ENCODE measurements around the gene BTLA.
"Not testable (repeated sequence)": the region's sequence is repeated elsewhere in the genome, so short reads cannot be mapped to it uniquely, and the experiment has no call there.

Gene BTLA

GRCh38 chr3:112464264-112464663, 35.0 kb downstream of the BTLA start:
- H3K27ac ChIP-seq = peak overlapping the region in 8 of 11 experiments; percentile 1 to 54 (median 43); a peak in 11 of 22 replicates
- H3K4me2 ChIP-seq = peak overlapping the region; percentile 55 to 80 (median 71)
- H3K4me3 ChIP-seq = peak overlapping the region in 1 of 10 experiments; percentile 4; a peak in 1 of 20 replicates
- no peaks in the 10 kb centered on the region for H3K27me3 ChIP-seq
- peaks cover 6 to 16% (median 8%) of the 10 kb centered on the region in 11 experiments; a peak in 16 of 22 replicates for H3K9me3 ChIP-seq (replicated peaks in 1 of 11)
- TF ChIP-seq Cebpa-rat (IDR thresholded peaks at IDR 0.05) = no peak
- peaks cover 22 to 67% (median 48%) of the 10 kb centered on the region in 10 experiments for H3K4me1 ChIP-seq
- no peaks in the 10 kb centered on the region for H3K36me3 ChIP-seq
- no peaks in the 10 kb centered on the region for H4K20me1 ChIP-seq
- peak overlapping the region in 2 of 11 experiments; percentile 2 to 18; a peak in 2 of 22 replicates for H3K9ac ChIP-seq

GRCh38 chr3:112463250-112463649, 36.0 kb downstream of the BTLA start:
- Histone ChIP-seq H3K4me2 (peak overlapping the region in 10 of 11 experiments; percentile 43 to 80 (median 70); a peak in 18 of 22 replicates), H3K36me3 (no peaks in the 10 kb centered on the region), H4K20me1 (no peaks in the 10 kb centered on the region), H3K4me1 (peaks cover 22 to 66% (median 48%) of the 10 kb centered on the region in 10 experiments), H3K27ac (peak overlapping the region in 7 of 11 experiments; percentile 1 to 54 (median 49); a peak in 8 of 22 replicates), H3K4me3 (no peak overlapping the region), H3K27me3 (no peaks in the 10 kb centered on the region), H3K9me3 (replicated peaks in 1 of 11) (peaks cover 6 to 16% (median 8%) of the 10 kb centered on the region in 11 experiments; a peak in 16 of 22 replicates), H3K9ac (no peak overlapping the region)
- no peak for TF ChIP-seq Cebpa-rat (IDR thresholded peaks at IDR 0.05)

GRCh38 chr3:112461787-112462186, 37.5 kb downstream of the BTLA start:
- not testable (repeated sequence) for H3K27me3 ChIP-seq, H3K4me2 ChIP-seq, H3K36me3 ChIP-seq, H3K9ac ChIP-seq, H4K20me1 ChIP-seq, H3K4me3 ChIP-seq, H3K27ac ChIP-seq
- Histone ChIP-seq H3K9me3 (replicated peaks in 1 of 11) (peaks cover 6 to 16% (median 8%) of the 10 kb centered on the region in 11 experiments; a peak in 16 of 22 replicates), H3K4me1 (peaks cover 22 to 56% (median 42%) of the 10 kb centered on the region in 10 experiments)

- Histone ChIP-seq H3K36me3 (no peaks in the 10 kb centered on the region), H3K27ac (no peak overlapping the region), H3K4me1 (peaks cover 22 to 49% (median 40%) of the 10 kb centered on the region in 10 experiments), H3K4me2 (peak overlapping the region in 9 of 11 experiments; percentile 4 to 50 (median 33); a peak in 14 of 22 replicates), H3K9me3 (replicated peaks in 1 of 11) (peaks cover 6 to 16% (median 8%) of the 10 kb centered on the region in 11 experiments; a peak in 16 of 22 replicates), H3K4me3 (no peak overlapping the region), H4K20me1 (no peaks in the 10 kb centered on the region), H3K27me3 (no peaks in the 10 kb centered on the region), H3K9ac (no peak overlapping the region)
- no peak for TF ChIP-seq Cebpa-rat (IDR thresholded peaks at IDR 0.05)
These were observed 38.6 kb downstream of the BTLA start for GRCh38 chr3:112460519-112461195.

- Histone ChIP-seq H3K4me2 (peak overlapping the region in 7 of 11 experiments; percentile 28 to 50 (median 33); a peak in 11 of 22 replicates), H3K4me3 (no peak overlapping the region), H3K27ac (no peak overlapping the region), H4K20me1 (no peaks in the 10 kb centered on the region), H3K9ac (no peak overlapping the region), H3K27me3 (no peaks in the 10 kb centered on the region), H3K4me1 (peaks cover 16 to 40% (median 31%) of the 10 kb centered on the region in 10 experiments), H3K9me3 (replicated peaks in 1 of 11) (peaks cover 6 to 16% (median 8%) of the 10 kb centered on the region in 11 experiments; a peak in 16 of 22 replicates), H3K36me3 (no peaks in the 10 kb centered on the region)
- TF ChIP-seq Cebpa-rat (IDR thresholded peaks at IDR 0.05) = no peak
These were observed 39.5 kb downstream of the BTLA start for GRCh38 chr3:112459750-112460149.

- H3K27ac ChIP-seq = no peak overlapping the region
- H3K4me3 ChIP-seq = no peak overlapping the region
- no peaks in the 10 kb centered on the region for H4K20me1 ChIP-seq
- H3K4me2 ChIP-seq = no peak overlapping the region
- no peaks in the 10 kb centered on the region; a peak in 1 of 22 replicates for H3K9me3 ChIP-seq (replicated peaks in 1 of 11)
- no peaks in the 10 kb centered on the region for H3K27me3 ChIP-seq
- no peak for TF ChIP-seq Cebpa-rat (IDR thresholded peaks at IDR 0.05)
- H3K36me3 ChIP-seq = no peaks in the 10 kb centered on the region
- H3K4me1 ChIP-seq = peaks cover 0 to 19% (median 15%) of the 10 kb centered on the region in 10 experiments; a peak in 15 of 20 replicates
- H3K9ac ChIP-seq = no peak overlapping the region
These were observed 43.1 kb downstream of the BTLA start for GRCh38 chr3:112456147-112456546.

GRCh38 chr3:112448939-112449338, 50.3 kb downstream of the BTLA start:
- Histone ChIP-seq H4K20me1 (no peaks in the 10 kb centered on the region), H3K4me2 (no peak overlapping the region), H3K27me3 (no peaks in the 10 kb centered on the region), H3K27ac (no peak overlapping the region), H3K36me3 (no peaks in the 10 kb centered on the region), H3K9me3 (replicated peaks in 1 of 11) (0 out of 22 replicates have a peak, but pooled peaks cover 0 to 7% (median 0%) of the 10 kb centered on the region in 11 experiments), H3K4me3 (no peak overlapping the region), H3K9ac (no peak overlapping the region), H3K4me1 (no peaks in the 10 kb centered on the region)
- TF ChIP-seq Cebpa-rat (IDR thresholded peaks at IDR 0.05) = no peak

- Histone ChIP-seq H3K9ac (no peak overlapping the region), H3K4me2 (no peak overlapping the region), H3K27ac (no peak overlapping the region), H3K4me1 (no peaks in the 10 kb centered on the region), H3K9me3 (replicated peaks in 1 of 11) (0 out of 22 replicates have a peak, but pooled peaks cover 0 to 7% (median 0%) of the 10 kb centered on the region in 11 experiments), H3K27me3 (no peaks in the 10 kb centered on the region), H4K20me1 (no peaks in the 10 kb centered on the region), H3K4me3 (no peak overlapping the region), H3K36me3 (no peaks in the 10 kb centered on the region)
- TF ChIP-seq Cebpa-rat (IDR thresholded peaks at IDR 0.05) = no peak
These were observed 52.9 kb downstream of the BTLA start for GRCh38 chr3:112446343-112446742.

- H3K27ac ChIP-seq = no peak overlapping the region
- no peak overlapping the region for H3K4me3 ChIP-seq
- no peaks in the 10 kb centered on the region for H3K27me3 ChIP-seq
- no peaks in the 10 kb centered on the region for H4K20me1 ChIP-seq
- no peak for TF ChIP-seq Cebpa-rat (IDR thresholded peaks at IDR 0.05)
- no peak overlapping the region for H3K9ac ChIP-seq
- no peak overlapping the region for H3K4me2 ChIP-seq
- H3K36me3 ChIP-seq = no peaks in the 10 kb centered on the region
- H3K9me3 ChIP-seq (replicated peaks in 1 of 11) = 0 out of 22 replicates have a peak, but pooled peaks cover 0 to 7% (median 0%) of the 10 kb centered on the region in 11 experiments
- H3K4me1 ChIP-seq = no peaks in the 10 kb centered on the region
These were observed 53.4 kb downstream of the BTLA start for GRCh38 chr3:112445839-112446238.
